HFF-Myc (cell line): ENCODE data around the gene RASAL2.
A peak's percentile ranks its signal among the peaks of the same experiment; 100 is the strongest.
"Not testable (repeated sequence)": the region's sequence is repeated elsewhere in the genome, so short reads cannot be mapped to it uniquely, and the experiment has no call there.

Source experiments
- DNase-seq: peaks from one replicate; pipeline ENCODE4 v3.0.0-alpha.2; 2011; ENCODE audit warnings: low read depth; ENCODE audit errors: extremely low read depth
- H3K4me3 ChIP-seq: replicated peaks from 2 replicates; pipeline ENCODE4 v1.5.1; 2011; ENCODE audit warnings: low read depth, mild to moderate bottlenecking, control low read depth, low read length
- CTCF ChIP-seq: IDR thresholded peaks from 2 replicates; pipeline ENCODE4 v1.5.1; 2012; ENCODE audit warnings: mild to moderate bottlenecking, low read depth, low read length, control low read depth; ENCODE audit errors: missing control alignments

Gene RASAL2

GRCh38 chr1:178376008-178376407 is 282.1 kb downstream of the RASAL2 start:
- no peak overlapping the region for H3K4me3 ChIP-seq
- no peak for TF ChIP-seq CTCF
- no peak for DNase-seq

GRCh38 chr1:178379807-178380206 is 285.9 kb downstream of the RASAL2 start:
- DNase-seq = no peak
- no peak overlapping the region for H3K4me3 ChIP-seq
- TF ChIP-seq CTCF = peak; percentile 65

GRCh38 chr1:178382372-178382771 is 288.5 kb downstream of the RASAL2 start:
- no peak for TF ChIP-seq CTCF
- no peak for DNase-seq

GRCh38 chr1:178385662-178386061 is 291.8 kb downstream of the RASAL2 start:
- DNase-seq = no peak
- H3K4me3 ChIP-seq = no peak overlapping the region
- TF ChIP-seq CTCF = no peak

More at GRCh38 chr1:178382372-178382771, 288.5 kb downstream of the RASAL2 start:
- H3K4me3 ChIP-seq = no peak overlapping the region

- no peak overlapping the region for H3K4me3 ChIP-seq
- no peak for DNase-seq
- no peak for TF ChIP-seq CTCF
These were observed 294.7 kb downstream of the RASAL2 start for GRCh38 chr1:178388418-178389145.

GRCh38 chr1:178389441-178389840 is 295.5 kb downstream of the RASAL2 start:
- DNase-seq = no peak
- H3K4me3 ChIP-seq = no peak overlapping the region
- no peak for TF ChIP-seq CTCF

GRCh38 chr1:178390280-178390679 is 296.4 kb downstream of the RASAL2 start:
- H3K4me3 ChIP-seq, DNase-seq: not testable (repeated sequence)
